Neural progenitor cell (in vitro differentiated cells): ENCODE data around the gene IRF2BP2. TPM values are rescaled to one million over a fixed set of nuclear protein-coding genes. Genes with fewer than 3 reads are reported as not detected.

ENCODE experiments used
- DNase-seq: peaks from one replicate; pipeline ENCODE4 v3.0.0-alpha.2; 2016; ENCODE audit warnings: low spot score
- H2AFZ ChIP-seq: fragments of 200-600 bp; sonication (generic); replicated peaks from 2 replicates; pipeline ENCODE4 v1.6.1; 2016; ENCODE audit warnings: antibody characterized with exemption
- H3F3A ChIP-seq: fragments of 200-600 bp; sonication (generic); 2 replicates; pipeline ENCODE4 v1.6.1; 2016; ENCODE audit warnings: antibody characterized with exemption, low read depth
- H3K27ac ChIP-seq: fragments of 200-600 bp; sonication (generic); 2 replicates; pipeline ENCODE4 v1.5.1; 2016; ENCODE audit warnings: mild to moderate bottlenecking
- H3K27me3 ChIP-seq: fragments of 200-600 bp; sonication (generic); 2 replicates; pipeline ENCODE4 v1.6.1; 2016; ENCODE audit warnings: mild to moderate bottlenecking, moderate library complexity
- H3K36me3 ChIP-seq: fragments of 200-600 bp; sonication (generic); 2 replicates; pipeline ENCODE4 v1.5.1; 2016
- H3K4me1 ChIP-seq: fragments of 200-600 bp; sonication (generic); 2 replicates; pipeline ENCODE4 v1.6.1; 2016; ENCODE audit warnings: mixed run types
- H3K4me2 ChIP-seq: fragments of 200-600 bp; sonication (generic); 2 replicates; pipeline ENCODE4 v1.6.1; 2016
- H3K4me3 ChIP-seq: fragments of 200-600 bp; sonication (generic); 2 replicates; pipeline ENCODE4 v1.5.1; 2016
- H3K79me2 ChIP-seq: fragments of 200-600 bp; sonication (generic); 2 replicates; pipeline ENCODE4 v1.6.1; 2016; ENCODE audit warnings: low read depth
- H3K9ac ChIP-seq: fragments of 200-600 bp; sonication (generic); 2 replicates; pipeline ENCODE4 v1.6.1; 2016
- H3K9me3 ChIP-seq: fragments of 200-600 bp; sonication (generic); 2 replicates; pipeline ENCODE4 v1.5.1; 2016; ENCODE audit warnings: low read depth
- H4K20me1 ChIP-seq: fragments of 200-600 bp; sonication (generic); 2 replicates; pipeline ENCODE4 v1.6.1; 2016; ENCODE audit warnings: low read depth
- H3K27ac Mint-ChIP-seq: 3 replicates; pipeline ENCODE4 v1.8.0; 2021; ENCODE audit warnings: mixed read lengths
- H3K27me3 Mint-ChIP-seq: 2 replicates; pipeline ENCODE4 v1.8.0; 2022; ENCODE audit warnings: low read depth, mild to moderate bottlenecking, inconsistent platforms, moderate library complexity, mixed read lengths; ENCODE audit not compliant: insufficient read depth
- H3K36me3 Mint-ChIP-seq: 3 replicates; pipeline ENCODE4 v1.8.0; 2021; ENCODE audit warnings: mixed read lengths
- H3K4me1 Mint-ChIP-seq: 3 replicates; pipeline ENCODE4 v1.8.0; 2021; ENCODE audit warnings: mixed read lengths
- H3K4me3 Mint-ChIP-seq: 3 replicates; pipeline ENCODE4 v1.8.0; 2021; ENCODE audit warnings: mild to moderate bottlenecking, moderate library complexity, mixed read lengths
- H3K9me3 Mint-ChIP-seq: 3 replicates; pipeline ENCODE4 v1.8.0; 2020; ENCODE audit warnings: mixed read lengths
- CTCF ChIP-seq: fragments of 200-600 bp; sonication (generic); IDR thresholded peaks from 2 replicates; pipeline ENCODE4 v1.5.1; 2017; ENCODE audit warnings: antibody characterized with exemption, mild to moderate bottlenecking
- EZH2 ChIP-seq: fragments of 200-600 bp; sonication (generic); IDR thresholded peaks from 2 replicates; pipeline ENCODE4 v1.6.1; 2017; ENCODE audit warnings: antibody characterized with exemption, mild to moderate bottlenecking, moderate library complexity
- EZH2phosphoT487 ChIP-seq: fragments of 200-600 bp; sonication (generic); IDR thresholded peaks from 2 replicates; pipeline ENCODE4 v1.6.1; 2017; ENCODE audit warnings: antibody characterized with exemption
- total RNA-seq: library from RNA; depleted of rRNA; stranded (reverse); fragments of >200 nt; gene quantifications from 2 replicates; pipeline ENCODE4 v1.2.3, GENCODE V29; 2015; ENCODE audit warnings: low replicate concordance

IRF2BP2 gene
- total RNA-seq, 1 donor from 2014 or later: 22.9 TPM

DNA sequence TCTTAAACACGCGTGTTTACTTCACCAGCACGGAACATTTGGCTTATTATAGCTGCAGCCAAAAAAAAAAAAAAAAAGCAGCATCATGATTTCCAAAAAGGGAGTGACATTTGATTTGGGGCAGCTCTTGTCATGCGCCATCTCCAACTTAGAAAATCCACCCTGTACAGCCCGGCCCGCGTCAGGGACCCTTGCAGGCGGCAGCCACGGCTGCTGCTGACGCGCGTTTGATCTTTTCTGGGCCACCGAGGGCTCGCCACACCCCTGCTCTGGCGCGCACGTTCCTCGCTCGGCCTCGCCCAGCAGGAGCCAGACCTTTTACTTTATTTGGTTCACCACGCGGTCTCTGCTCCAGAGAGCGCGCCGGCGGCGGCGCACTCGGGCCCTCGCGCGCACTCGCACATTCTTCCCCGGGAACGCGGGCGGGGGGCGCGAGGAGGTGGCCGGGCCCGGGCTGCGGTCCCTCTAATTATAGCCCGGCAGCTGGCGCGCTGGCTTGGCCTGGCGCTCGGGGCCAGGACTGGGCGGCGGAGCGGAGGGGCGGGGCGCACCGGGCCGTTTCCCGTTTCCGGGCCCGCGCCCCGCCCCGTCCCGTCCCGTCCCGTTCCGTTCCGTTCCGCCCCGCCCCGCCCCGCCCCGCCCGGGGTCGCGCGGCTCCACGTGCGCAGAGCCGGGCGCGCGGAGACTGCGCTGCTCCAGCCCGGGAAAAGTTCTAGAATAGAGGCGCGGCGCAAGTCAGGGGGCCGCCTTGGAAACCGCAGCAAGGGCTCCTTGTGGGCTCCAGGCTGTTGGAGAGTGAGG lies 10.2 kb downstream of the IRF2BP2 start:
- no peak overlapping the region for H3K27ac Mint-ChIP-seq
- H3K4me2 ChIP-seq: peak overlapping the region; percentile 68
- H4K20me1 ChIP-seq: peaks cover 23% of the 10 kb centered on the region
- H3K27me3 ChIP-seq: no peaks in the 10 kb centered on the region
- no peaks in the 10 kb centered on the region for H3K9me3 Mint-ChIP-seq
- H3K79me2 ChIP-seq: peaks cover 23% of the 10 kb centered on the region
- no peaks in the 10 kb centered on the region for H3K36me3 ChIP-seq
- peak overlapping the region; percentile 43 for H3K4me3 ChIP-seq
- H3K9ac ChIP-seq: no peak overlapping the region
- peaks cover 51% of the 10 kb centered on the region for H3K4me1 Mint-ChIP-seq
- TF ChIP-seq CTCF: peak; percentile 16
- TF ChIP-seq EZH2: no peak
- no peak for TF ChIP-seq EZH2phosphoT487
- H3F3A ChIP-seq: peaks cover 45% of the 10 kb centered on the region
- peak overlapping the region; percentile 65 for H3K27ac ChIP-seq
- H3K4me3 Mint-ChIP-seq: peak overlapping the region; percentile 81
- peak overlapping the region; percentile 83 for H2AFZ ChIP-seq
- peaks cover 2% of the 10 kb centered on the region for H3K36me3 Mint-ChIP-seq
- peaks cover 2% of the 10 kb centered on the region for H3K27me3 Mint-ChIP-seq
- DNase-seq: peak; percentile 96
- no peaks in the 10 kb centered on the region for H3K9me3 ChIP-seq
- H3K4me1 ChIP-seq: peaks cover 36% of the 10 kb centered on the region

DNA sequence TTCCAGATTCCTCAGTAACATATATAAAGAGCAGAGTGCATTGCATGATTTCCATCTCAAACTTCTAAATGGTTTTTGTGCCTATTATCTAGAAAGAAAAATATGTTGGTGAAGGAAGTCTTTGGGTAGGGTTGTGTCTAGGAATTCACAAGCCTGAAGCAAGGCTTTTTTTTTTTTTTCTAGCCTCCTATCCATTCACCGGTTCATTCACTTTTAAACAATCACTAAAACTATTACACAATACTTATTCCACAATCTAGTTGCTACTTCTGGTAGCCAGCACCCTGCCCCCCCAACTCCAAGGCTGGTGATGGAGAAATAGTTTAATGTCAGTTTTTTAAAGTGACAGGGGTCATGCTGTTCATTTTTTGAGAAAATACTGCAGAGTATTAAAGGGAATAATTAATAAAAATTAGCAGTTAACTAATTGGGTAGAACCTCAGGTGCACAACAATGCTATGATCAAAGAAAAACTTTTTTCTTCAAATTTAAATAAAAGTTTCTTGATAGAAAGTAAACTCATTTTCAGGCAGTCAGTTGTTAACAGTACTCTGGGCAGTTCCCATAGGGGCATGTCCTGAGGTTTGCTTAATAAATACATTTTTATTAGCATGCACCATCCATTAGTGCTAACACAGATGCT lies 10.9 kb downstream of the IRF2BP2 start:
- DNase-seq: no peak

GRCh38 chr1:234597894-234598293 lies 12.1 kb downstream of the IRF2BP2 start:
- H3K27ac Mint-ChIP-seq: no peak overlapping the region
- no peak overlapping the region for H3K4me3 Mint-ChIP-seq
- H3K9me3 Mint-ChIP-seq: peaks cover 4% of the 10 kb centered on the region
- H3K4me1 Mint-ChIP-seq: peaks cover 36% of the 10 kb centered on the region
- peaks cover 8% of the 10 kb centered on the region for H3K27me3 Mint-ChIP-seq
- Histone ChIP-seq H3F3A (peaks cover 38% of the 10 kb centered on the region), H3K36me3 (no peaks in the 10 kb centered on the region), H3K9ac (no peak overlapping the region), H3K4me2 (no peak overlapping the region), H3K79me2 (peaks cover 4% of the 10 kb centered on the region), H3K4me1 (peaks cover 17% of the 10 kb centered on the region), H4K20me1 (peaks cover 4% of the 10 kb centered on the region), H3K9me3 (no peaks in the 10 kb centered on the region), H2AFZ (no peak overlapping the region), H3K4me3 (no peak overlapping the region), H3K27ac (no peak overlapping the region), H3K27me3 (no peaks in the 10 kb centered on the region)
- TF ChIP-seq EZH2 (no peak), CTCF (peak; percentile 71), EZH2phosphoT487 (no peak)
- DNase-seq: peak; percentile 56
- H3K36me3 Mint-ChIP-seq: peaks cover 5% of the 10 kb centered on the region

More for the DNA sequence above, 10.9 kb downstream of the IRF2BP2 start:
- Mint-ChIP-seq H3K27ac (no peak overlapping the region), H3K4me3 (peak overlapping the region; percentile 81), H3K9me3 (peaks cover 4% of the 10 kb centered on the region), H3K36me3 (peaks cover 5% of the 10 kb centered on the region), H3K27me3 (peaks cover 7% of the 10 kb centered on the region), H3K4me1 (peaks cover 47% of the 10 kb centered on the region)
- no peaks in the 10 kb centered on the region for H3K36me3 ChIP-seq
- H3F3A ChIP-seq: peaks cover 43% of the 10 kb centered on the region
- H3K4me1 ChIP-seq: peaks cover 29% of the 10 kb centered on the region
- no peak overlapping the region for H3K9ac ChIP-seq
- H4K20me1 ChIP-seq: peaks cover 16% of the 10 kb centered on the region
- peak overlapping the region; percentile 68 for H3K4me2 ChIP-seq
- TF ChIP-seq EZH2phosphoT487 (no peak), EZH2 (no peak), CTCF (no peak)
- H3K9me3 ChIP-seq: no peaks in the 10 kb centered on the region
- H3K27me3 ChIP-seq: no peaks in the 10 kb centered on the region
- H3K4me3 ChIP-seq: peak overlapping the region; percentile 43
- peak overlapping the region; percentile 83 for H2AFZ ChIP-seq
- H3K27ac ChIP-seq: no peak overlapping the region
- peaks cover 16% of the 10 kb centered on the region for H3K79me2 ChIP-seq
